ENCODE results near the gene PWWP2B. TPM values are rescaled to one million over a fixed set of nuclear protein-coding genes. Genes with fewer than 3 reads are reported as not detected.

PWWP2B gene
- total and polyA plus RNA-seq, 2 of the 4 experiments (the other 2 are of a cell fraction) = 1.7 to 2.2 TPM

DNA sequence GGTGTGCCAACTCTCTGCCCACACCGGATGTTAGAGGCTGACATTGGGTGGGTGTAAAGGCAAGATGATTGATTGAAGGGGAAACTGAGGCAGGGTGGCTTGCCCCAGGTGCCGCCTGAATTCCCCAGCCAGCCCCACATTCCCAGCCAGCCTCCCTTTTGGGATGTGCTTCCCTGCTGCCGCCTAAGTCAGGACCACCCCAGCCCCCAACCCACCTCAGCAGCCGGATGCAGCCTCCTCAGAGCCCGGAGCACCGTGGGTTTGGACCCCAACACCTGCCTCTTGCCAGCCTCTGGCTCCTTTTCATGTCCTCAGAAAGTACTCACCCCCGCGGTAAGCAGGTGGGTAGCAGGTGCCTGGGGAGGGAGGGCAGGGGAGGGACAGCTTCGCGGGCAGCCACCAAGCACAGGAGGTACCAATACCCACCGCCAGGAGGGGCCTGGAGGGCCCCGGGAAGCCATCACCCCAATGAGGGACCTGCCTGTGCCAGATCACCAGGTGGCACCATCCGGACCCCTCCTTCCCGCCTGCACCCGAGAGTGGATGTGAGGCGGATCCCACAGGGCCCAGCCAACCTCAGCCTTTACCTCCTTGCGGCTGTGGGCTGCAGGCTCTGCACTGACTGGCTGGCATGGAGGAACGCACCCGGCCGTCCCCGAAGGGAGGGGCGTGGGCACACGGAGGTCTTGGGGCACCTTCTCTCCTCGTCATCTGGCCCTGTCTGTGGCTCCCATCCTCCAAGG, 60.5 kb downstream of the PWWP2B start:
- Histone ChIP-seq H3K79me1 (ENCODE audit: low read depth in 1 of 2, low read length in 2 of 2) (no peaks in the 10 kb centered on the region), H3K9ac (ENCODE audit: low read depth, low read length) (no peak overlapping the region), H2BK5ac (ENCODE audit: low read depth, low read length, poor library complexity, severe bottlenecking) (no peak overlapping the region), H2AFZ (replicated peaks; ENCODE audit: low read length, poor library complexity) (no peak overlapping the region), H4K8ac (ENCODE audit: low read depth in 2 of 2, low read length in 2 of 2) (no peak overlapping the region), H4K20me1 (ENCODE audit: insufficient read depth, low read length) (no peaks in the 10 kb centered on the region), H3K4me2 (ENCODE audit: low read depth, low read length) (no peak overlapping the region), H3K23ac (ENCODE audit: low read depth, low read length) (no peak overlapping the region), H4K91ac (ENCODE audit: insufficient read depth, low read depth, low read length) (no peak overlapping the region), H2BK120ac (ENCODE audit: low read depth, low read length) (no peak overlapping the region), H3K27ac (ENCODE audit: insufficient read depth, low read length) (no peak overlapping the region), H3K4me1 (ENCODE audit: control insufficient read depth, insufficient read depth, low read length) (0 out of 2 replicates have a peak, but pooled peaks cover 2% of the 10 kb centered on the region), H2BK20ac (ENCODE audit: low read depth, low read length) (no peak overlapping the region), H3K56ac (ENCODE audit: extremely low read depth, insufficient read depth, low read length) (no peak overlapping the region), H3K27me3 (ENCODE audit: control insufficient read depth, insufficient read depth, low read length) (peaks cover 9% of the 10 kb centered on the region; the same call in 1 of the 2 replicates), H3K9me1 (ENCODE audit: insufficient read depth, low read length) (no peaks in the 10 kb centered on the region), H4K5ac (ENCODE audit: low read depth, low read length) (no peak overlapping the region), H3K18ac (ENCODE audit: low read depth, low read length) (no peak overlapping the region), H3K4ac (ENCODE audit: low read depth, low read length) (no peak overlapping the region), H2AK9ac (replicated peaks; ENCODE audit: low read depth, low read length, poor library complexity) (no peak overlapping the region), H2AK5ac (ENCODE audit: low read depth, low read length) (no peak overlapping the region), H2BK15ac (ENCODE audit: low read depth, low read length) (no peak overlapping the region), H3K36me3 (ENCODE audit: control insufficient read depth, insufficient read depth, low read length) (no peaks in the 10 kb centered on the region), H3K9me3 (ENCODE audit: control insufficient read depth, insufficient read depth, low read length) (no peaks in the 10 kb centered on the region), H3K14ac (replicated peaks; ENCODE audit: low read depth, low read length) (no peak overlapping the region), H3K4me3 (ENCODE audit: insufficient read depth, low read depth, low read length) (no peak overlapping the region)
- in situ Hi-C loops (cut with MboI; ENCODE audit: low sequenced_read_pairs) = loop anchor here (5.0 kb wide), 2 partner anchors 180 to 235 kb away; no protein-coding TSS in a partner anchor
- no peak for ATAC-seq (ENCODE audit: low read depth)
- WGBS, 2 experiments (ENCODE audit: extremely low coverage in 2 of 2, insufficient read length in 1 of 2) = 80% methylated on average over 6 of the region's 24 CpGs; no CpG with 5 or more reads in 1 of the 2 experiments
- CTCF ChIA-PET = no interaction called here
- TF ChIP-seq RCOR1 (IDR thresholded peaks at IDR 0.05; ENCODE audit: insufficient replicate concordance, low read length) (no peak), CEBPB (IDR thresholded peaks at IDR 0.05; ENCODE audit: low read depth, low read length) (no peak), NFE2L2 (IDR thresholded peaks at IDR 0.05; ENCODE audit: low read depth, low read length) (no peak), CTCF (conservative IDR thresholded peaks at IDR 0.05; ENCODE audit: low read depth, low read length) (no peak), FOS (IDR thresholded peaks at IDR 0.05; ENCODE audit: low read depth, low read length) (no peak), POLR2A (IDR thresholded peaks at IDR 0.05; ENCODE audit: low read depth, low read length) (no peak), MXI1 (IDR thresholded peaks at IDR 0.05; ENCODE audit: borderline replicate concordance, low read depth, low read length) (no peak), SMC3 (IDR thresholded peaks at IDR 0.05; ENCODE audit: low read depth, low read length) (no peak), BHLHE40 (IDR thresholded peaks at IDR 0.05; ENCODE audit: low read depth, low read length) (no peak), MAZ (IDR thresholded peaks at IDR 0.05; ENCODE audit: borderline replicate concordance, low read depth, low read length) (no peak), MAFK (IDR thresholded peaks at IDR 0.05; ENCODE audit: low read depth, low read length) (no peak), RAD21 (IDR thresholded peaks at IDR 0.05; ENCODE audit: low read length) (no peak)
- TF ChIP-seq, protein P1, sequence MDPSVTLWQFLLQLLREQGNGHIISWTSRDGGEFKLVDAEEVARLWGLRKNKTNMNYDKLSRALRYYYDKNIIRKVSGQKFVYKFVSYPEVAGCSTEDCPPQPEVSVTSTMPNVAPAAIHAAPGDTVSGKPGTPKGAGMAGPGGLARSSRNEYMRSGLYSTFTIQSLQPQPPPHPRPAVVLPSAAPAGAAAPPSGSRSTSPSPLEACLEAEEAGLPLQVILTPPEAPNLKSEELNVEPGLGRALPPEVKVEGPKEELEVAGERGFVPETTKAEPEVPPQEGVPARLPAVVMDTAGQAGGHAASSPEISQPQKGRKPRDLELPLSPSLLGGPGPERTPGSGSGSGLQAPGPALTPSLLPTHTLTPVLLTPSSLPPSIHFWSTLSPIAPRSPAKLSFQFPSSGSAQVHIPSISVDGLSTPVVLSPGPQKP (IDR thresholded peaks at IDR 0.05; ENCODE audit: borderline replicate concordance, low read depth, low read length) = no peak
- BruUV-seq (replicated peaks) = no TSS peak
- dilution Hi-C loops (cut with HindIII; ENCODE audit: low sequenced_read_pairs, unreplicated experiment) = no loop called here
- DNase-seq = no peak
- intact Hi-C loops (cut with micrococcal nuclease) = loop anchor here (1.0 to 2.0 kb wide), 3 partner anchors 79 to 180 kb away; partner anchors contain the start of gene INPP5A
- POLR2A ChIA-PET (ENCODE audit: unreplicated experiment) = no interaction called here

Data from IMR-90 (cell line).